SJCRH30 (cell line): ENCODE results near the gene PER3. TPM values are rescaled to one million over a fixed set of nuclear protein-coding genes. Genes with fewer than 3 reads are reported as not detected.
A peak's percentile ranks its signal among the peaks of the same experiment; 100 is the strongest.
"Not testable (repeated sequence)": the region's sequence is repeated elsewhere in the genome, so short reads cannot be mapped to it uniquely, and the experiment has no call there.

Source experiments
- DNase-seq, 2 experiments: peaks; one replicate each; pipeline ENCODE4 v3.0.0-alpha.2; 2015 to 2020
- H3K27ac ChIP-seq: fragments of 250-450 bp; sonication (Bioruptor Pico); 2 replicates; pipeline ENCODE4 v1.5.1; 2020; ENCODE audit warnings: mild to moderate bottlenecking, moderate library complexity
- H3K27me3 ChIP-seq: fragments of 250-450 bp; sonication (Bioruptor Pico); 2 replicates; pipeline ENCODE4 v1.5.1; 2020; ENCODE audit warnings: mild to moderate bottlenecking, moderate library complexity
- H3K36me3 ChIP-seq: fragments of 250-450 bp; sonication (Bioruptor Pico); 2 replicates; pipeline ENCODE4 v1.5.1; 2020; ENCODE audit warnings: mild to moderate bottlenecking, moderate library complexity
- H3K4me1 ChIP-seq: fragments of 250-450 bp; sonication (Bioruptor Pico); 2 replicates; pipeline ENCODE4 v1.5.1; 2020; ENCODE audit warnings: mild to moderate bottlenecking, moderate library complexity
- H3K4me3 ChIP-seq: fragments of 250-450 bp; sonication (Bioruptor Pico); 2 replicates; pipeline ENCODE4 v1.5.1; 2020; ENCODE audit warnings: mild to moderate bottlenecking, moderate library complexity
- H3K9me3 ChIP-seq: fragments of 250-450 bp; sonication (Bioruptor Pico); replicated peaks from 2 replicates; pipeline ENCODE4 v1.5.1; 2020; ENCODE audit warnings: mild to moderate bottlenecking, moderate library complexity
- total RNA-seq: library from RNA; depleted of rRNA; stranded (reverse); fragments of >200 nt; shearing (Covaris generic); gene quantifications from 2 replicates; pipeline ENCODE4 v1.2.3, GENCODE V29; 2014

The PER3 gene
- total RNA-seq, 1 experiment from 2014 or later: 2.7 TPM

GRCh38 chr1:7789828-7790227 is 5.7 kb downstream of the PER3 start:
- Histone ChIP-seq H3K9me3 (peaks cover 14% of the 10 kb centered on the region; the same call in 1 of the 2 replicates), H3K27me3 (no peaks in the 10 kb centered on the region), H3K4me3 (no peak overlapping the region), H3K4me1 (no peaks in the 10 kb centered on the region), H3K27ac (no peak overlapping the region), H3K36me3 (no peaks in the 10 kb centered on the region; the same call in 1 of the 2 replicates)
- DNase-seq: no peak

- H3K9me3 ChIP-seq: peaks cover 14% of the 10 kb centered on the region; the same call in 1 of the 2 replicates
- not testable (repeated sequence) for DNase-seq, H3K27ac ChIP-seq, H3K4me3 ChIP-seq, H3K36me3 ChIP-seq, H3K27me3 ChIP-seq, H3K4me1 ChIP-seq
Observed at GRCh38 chr1:7791027-7791426, 6.9 kb downstream of the PER3 start.

GRCh38 chr1:7795406-7795805 is 11.3 kb downstream of the PER3 start:
- no peak for DNase-seq
- H3K27me3 ChIP-seq: no peaks in the 10 kb centered on the region
- no peak overlapping the region for H3K4me3 ChIP-seq
- no peaks in the 10 kb centered on the region for H3K36me3 ChIP-seq
- H3K9me3 ChIP-seq: peaks cover 14% of the 10 kb centered on the region; the same call in 1 of the 2 replicates
- no peaks in the 10 kb centered on the region for H3K4me1 ChIP-seq
- H3K27ac ChIP-seq: no peak overlapping the region

GRCh38 chr1:7805460-7805859 is 21.4 kb downstream of the PER3 start:
- DNase-seq: no peak
- Histone ChIP-seq H3K27me3 (no peaks in the 10 kb centered on the region), H3K4me3 (no peak overlapping the region), H3K36me3 (no peaks in the 10 kb centered on the region), H3K27ac (no peak overlapping the region), H3K9me3 (no peaks in the 10 kb centered on the region), H3K4me1 (no peaks in the 10 kb centered on the region)

GRCh38 chr1:7808253-7808844 is 24.3 kb downstream of the PER3 start:
- no peaks in the 10 kb centered on the region for H3K36me3 ChIP-seq

GRCh38 chr1:7809742-7810141 is 25.7 kb downstream of the PER3 start:
- H3K9me3 ChIP-seq: peaks cover 13% of the 10 kb centered on the region

More at GRCh38 chr1:7808253-7808844, 24.3 kb downstream of the PER3 start:
- Histone ChIP-seq H3K27ac (no peak overlapping the region), H3K9me3 (peaks cover 6% of the 10 kb centered on the region; the same call in 1 of the 2 replicates), H3K27me3 (no peaks in the 10 kb centered on the region), H3K4me3 (no peak overlapping the region), H3K4me1 (no peaks in the 10 kb centered on the region)
- peak in 1 of 2 experiments; percentile 45 for DNase-seq

GRCh38 chr1:7810395-7810794 is 26.3 kb downstream of the PER3 start:
- no peak overlapping the region for H3K27ac ChIP-seq
- H3K4me1 ChIP-seq: no peaks in the 10 kb centered on the region
- H3K27me3 ChIP-seq: no peaks in the 10 kb centered on the region
- no peaks in the 10 kb centered on the region; the same call in 1 of the 2 replicates for H3K36me3 ChIP-seq
- no peak overlapping the region for H3K4me3 ChIP-seq
- peaks cover 13% of the 10 kb centered on the region for H3K9me3 ChIP-seq
- DNase-seq: no peak

More at GRCh38 chr1:7809742-7810141, 25.7 kb downstream of the PER3 start:
- H3K27me3 ChIP-seq: no peaks in the 10 kb centered on the region
- no peak overlapping the region for H3K4me3 ChIP-seq
- no peaks in the 10 kb centered on the region; the same call in 1 of the 2 replicates for H3K36me3 ChIP-seq
- DNase-seq: no peak
- no peaks in the 10 kb centered on the region for H3K4me1 ChIP-seq
- no peak overlapping the region for H3K27ac ChIP-seq

- Histone ChIP-seq H3K36me3 (no peaks in the 10 kb centered on the region; the same call in 1 of the 2 replicates), H3K27me3 (no peaks in the 10 kb centered on the region), H3K4me3 (no peak overlapping the region), H3K4me1 (no peaks in the 10 kb centered on the region), H3K27ac (no peak overlapping the region), H3K9me3 (peaks cover 13% of the 10 kb centered on the region)
- DNase-seq: no peak
Observed at GRCh38 chr1:7811476-7811875, 27.4 kb downstream of the PER3 start.

- Histone ChIP-seq H3K9me3 (peaks cover 13% of the 10 kb centered on the region), H3K27ac (no peak overlapping the region), H3K36me3 (no peaks in the 10 kb centered on the region; the same call in 1 of the 2 replicates), H3K4me3 (no peak overlapping the region), H3K27me3 (no peaks in the 10 kb centered on the region), H3K4me1 (no peaks in the 10 kb centered on the region)
- DNase-seq: no peak
Observed at GRCh38 chr1:7813677-7814373, 29.7 kb downstream of the PER3 start.

GRCh38 chr1:7821282-7821681 is 37.2 kb downstream of the PER3 start:
- no peaks in the 10 kb centered on the region for H3K27me3 ChIP-seq
- H3K36me3 ChIP-seq: no peaks in the 10 kb centered on the region
- no peaks in the 10 kb centered on the region for H3K4me1 ChIP-seq
- DNase-seq: no peak
- H3K9me3 ChIP-seq: no peaks in the 10 kb centered on the region
- H3K27ac ChIP-seq: no peak overlapping the region
- H3K4me3 ChIP-seq: no peak overlapping the region

GRCh38 chr1:7824701-7825100 is 40.6 kb downstream of the PER3 start:
- Histone ChIP-seq H3K36me3 (no peaks in the 10 kb centered on the region), H3K27ac (no peak overlapping the region), H3K27me3 (no peaks in the 10 kb centered on the region), H3K4me3 (no peak overlapping the region), H3K9me3 (no peaks in the 10 kb centered on the region), H3K4me1 (no peaks in the 10 kb centered on the region)
- DNase-seq: no peak

GRCh38 chr1:7826363-7826762 is 42.3 kb downstream of the PER3 start:
- Histone ChIP-seq H3K27ac (no peak overlapping the region), H3K4me1 (no peaks in the 10 kb centered on the region), H3K9me3 (no peaks in the 10 kb centered on the region), H3K36me3 (no peaks in the 10 kb centered on the region), H3K27me3 (no peaks in the 10 kb centered on the region), H3K4me3 (no peak overlapping the region)
- no peak for DNase-seq

- no peak for DNase-seq
- Histone ChIP-seq H3K4me3 (no peak overlapping the region), H3K36me3 (no peaks in the 10 kb centered on the region), H3K9me3 (no peaks in the 10 kb centered on the region), H3K27ac (no peak overlapping the region), H3K4me1 (no peaks in the 10 kb centered on the region), H3K27me3 (no peaks in the 10 kb centered on the region)
Observed at GRCh38 chr1:7827126-7827955, 43.2 kb downstream of the PER3 start.

GRCh38 chr1:7831458-7831857 is 47.4 kb downstream of the PER3 start:
- no peak for DNase-seq
- no peaks in the 10 kb centered on the region for H3K36me3 ChIP-seq
- H3K9me3 ChIP-seq: no peaks in the 10 kb centered on the region
- H3K4me1 ChIP-seq: no peaks in the 10 kb centered on the region
- H3K4me3 ChIP-seq: no peak overlapping the region
- no peak overlapping the region for H3K27ac ChIP-seq
- H3K27me3 ChIP-seq: no peaks in the 10 kb centered on the region

- Histone ChIP-seq H3K4me1 (no peaks in the 10 kb centered on the region), H3K9me3 (no peaks in the 10 kb centered on the region), H3K27ac (no peak overlapping the region), H3K4me3 (no peak overlapping the region), H3K27me3 (no peaks in the 10 kb centered on the region), H3K36me3 (no peaks in the 10 kb centered on the region)
- DNase-seq: no peak
Observed at GRCh38 chr1:7833035-7833434, 48.9 kb downstream of the PER3 start.
